Caco-2 (cell line): ENCODE measurements around the gene LARP6. TPM values are rescaled to one million over a fixed set of nuclear protein-coding genes. Genes with fewer than 3 reads are reported as not detected.

Source experiments
- BruUV-seq: library from RNA; stranded (reverse); fragments of 400-500 nt; replicated peaks from 2 replicates; lab custom pipeline; 2021; lab: Mats Ljungman, UMichigan
- CTCF ChIA-PET: fragments of 300-600 bp; sonication (Branson Sonifier 250); formaldehyde crosslinking; loops from one replicate; lab custom pipeline; 2022; ENCODE audit warnings: antibody characterized with exemption; lab: Charles Lee
- POLR2A ChIA-PET: fragments of 300-600 bp; sonication (Branson Sonifier 250); formaldehyde crosslinking; loops from one replicate; lab custom pipeline; 2022; ENCODE audit warnings: antibody characterized with exemption; lab: Charles Lee
- DNase-seq, 2 experiments: peaks; one replicate each; pipeline versions ENCODE4 v3.0.0 to v3.0.0-alpha.2; 2020 to 2022
- H3K27me3 ChIP-seq: replicated peaks from 2 replicates; pipeline ENCODE4 v1.6.0; 2011; ENCODE audit warnings: low read length; ENCODE audit not compliant: control insufficient read depth, insufficient read depth
- H3K36me3 ChIP-seq: 2 replicates; pipeline ENCODE4 v1.5.1; 2011; ENCODE audit warnings: low read length; ENCODE audit not compliant: control insufficient read depth, insufficient read depth
- H3K4me1 ChIP-seq: fragments of 250-450 bp; sonication (Bioruptor Pico); 2 replicates; pipeline ENCODE4 v1.5.1; 2020; ENCODE audit warnings: mild to moderate bottlenecking
- H3K4me3 ChIP-seq: 2 replicates; pipeline ENCODE4 v1.5.1; 2011; ENCODE audit warnings: low read depth, mild to moderate bottlenecking, control low read depth, low read length
- H3K9me3 ChIP-seq: fragments of 250-450 bp; sonication (Bioruptor Pico); 2 replicates; pipeline ENCODE4 v1.5.1; 2020; ENCODE audit warnings: mild to moderate bottlenecking, moderate library complexity
- H3K27ac Mint-ChIP-seq: one replicate; pipeline ENCODE4 v1.8.0; 2022; ENCODE audit warnings: mixed read lengths; ENCODE audit not compliant: unreplicated experiment
- H3K27me3 Mint-ChIP-seq: one replicate; pipeline ENCODE4 v1.8.0; 2022; ENCODE audit warnings: mixed read lengths; ENCODE audit not compliant: insufficient read depth, unreplicated experiment
- H3K36me3 Mint-ChIP-seq: one replicate; pipeline ENCODE4 v1.8.0; 2022; ENCODE audit warnings: mild to moderate bottlenecking, mixed read lengths; ENCODE audit not compliant: insufficient read depth, unreplicated experiment
- H3K4me1 Mint-ChIP-seq: one replicate; pipeline ENCODE4 v1.8.0; 2022; ENCODE audit warnings: low read depth, mixed read lengths; ENCODE audit not compliant: unreplicated experiment
- H3K4me3 Mint-ChIP-seq: one replicate; pipeline ENCODE4 v1.8.0; 2022; ENCODE audit warnings: mild to moderate bottlenecking, moderate library complexity, mixed read lengths; ENCODE audit not compliant: unreplicated experiment
- H3K9me3 Mint-ChIP-seq: one replicate; pipeline ENCODE4 v1.8.0; 2022; ENCODE audit warnings: mixed read lengths; ENCODE audit not compliant: unreplicated experiment
- CTCF ChIP-seq, 2 experiments: fragments of 200-600 bp in 1 of 2; IDR thresholded peaks; 1 replicate in 1 of 2; 2 replicates in 1 of 2; pipeline versions ENCODE4 v1.5.1 to v1.8.0; 2011 to 2022; ENCODE audit warnings: antibody characterized with exemption in 1 of 2, control low read depth in 1 of 2, inconsistent platforms in 1 of 2, low read depth in 1 of 2, low read length in 1 of 2, mild to moderate bottlenecking in 1 of 2, moderate library complexity in 1 of 2; ENCODE audit not compliant: insufficient read depth in 1 of 2, severe bottlenecking in 1 of 2, unreplicated experiment in 1 of 2
- intact Hi-C: fragments of 100-400 bp; cut with micrococcal nuclease; formaldehyde crosslinking; loops from one replicate; pipeline ENCODE4 v1.10.0; 2022; ENCODE audit not compliant: unreplicated experiment
- total RNA-seq: library from RNA; stranded (reverse); gene quantifications from 2 replicates; pipeline ENCODE4 v1.2.3, GENCODE V29; 2022

Gene LARP6
- total RNA-seq, 1 experiment from 2014 or later: 19.7 TPM

DNA sequence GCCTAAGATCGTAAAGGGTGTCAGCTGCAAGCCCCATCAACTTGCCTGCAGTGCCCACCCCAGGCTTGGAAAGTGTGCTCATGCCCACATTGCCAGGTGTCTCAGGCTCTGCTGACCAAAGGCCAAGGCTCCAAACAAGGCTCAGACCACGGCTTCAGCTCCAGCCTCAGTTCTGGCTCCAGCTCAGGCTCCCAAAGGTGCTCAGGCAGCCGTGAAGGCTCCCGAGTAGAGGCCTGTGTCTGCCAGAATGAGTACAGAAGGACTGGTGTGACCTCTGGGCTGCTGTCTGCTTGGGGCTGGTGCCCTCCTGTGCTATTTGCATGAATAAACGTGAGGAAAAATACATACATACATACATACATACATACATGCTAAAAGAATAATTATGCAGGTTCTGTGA is 62.7 kb downstream of the LARP6 start:
- no peak for TF ChIP-seq CTCF (IDR thresholded peaks at IDR 0.05; ENCODE audit: insufficient read depth in 1 of 2, low read depth in 1 of 2, low read length in 1 of 2, severe bottlenecking in 1 of 2, unreplicated experiment in 1 of 2)
- Histone ChIP-seq H3K9me3 (no peaks in the 10 kb centered on the region), H3K36me3 (no peaks in the 10 kb centered on the region), H3K4me1 (peaks cover 72% of the 10 kb centered on the region), H3K4me3 (no peak overlapping the region), H3K27me3 (no peaks in the 10 kb centered on the region)
- Mint-ChIP-seq H3K36me3 (peaks cover 7% of the 10 kb centered on the region), H3K4me1 (peaks cover 20% of the 10 kb centered on the region), H3K27ac (no peak overlapping the region), H3K9me3 (no peaks in the 10 kb centered on the region), H3K4me3 (no peak overlapping the region), H3K27me3 (no peaks in the 10 kb centered on the region)
- intact Hi-C loops: no loop called here
- ChIA-PET CTCF (interaction anchor here (0.6 kb wide), 1 partner anchor 15 kb away, joined by 5 read pairs; no protein-coding TSS in a partner anchor), POLR2A (no interaction called here)
- no peak for DNase-seq
- BruUV-seq: no TSS peak

- Mint-ChIP-seq H3K4me1 (peaks cover 37% of the 10 kb centered on the region), H3K9me3 (no peaks in the 10 kb centered on the region), H3K27me3 (no peaks in the 10 kb centered on the region), H3K36me3 (peaks cover 12% of the 10 kb centered on the region), H3K4me3 (peak overlapping the region; percentile 55), H3K27ac (peak overlapping the region; percentile 91)
- no peak overlapping the region for H3K4me3 ChIP-seq
- no peaks in the 10 kb centered on the region for H3K9me3 ChIP-seq
- no peak for TF ChIP-seq CTCF (IDR thresholded peaks at IDR 0.05; ENCODE audit: insufficient read depth in 1 of 2, low read depth in 1 of 2, low read length in 1 of 2, severe bottlenecking in 1 of 2, unreplicated experiment in 1 of 2)
- intact Hi-C loops: loop anchor here (2.0 kb wide), 1 partner anchor 74 kb away; no protein-coding TSS in a partner anchor
- CTCF ChIA-PET: interaction anchor here (0.7 to 1.3 kb wide), 4 partner anchors 62 to 1412 kb away, joined by 3 to 7 read pairs (median 4); no protein-coding TSS in a partner anchor
- POLR2A ChIA-PET: interaction anchor here (0.6 to 1.0 kb wide), 3 partner anchors 26 to 649 kb away, joined by 3 read pairs; partner anchors contain the start of gene UACA
- H3K36me3 ChIP-seq: no peaks in the 10 kb centered on the region
- peaks cover 77% of the 10 kb centered on the region for H3K4me1 ChIP-seq
- BruUV-seq: no TSS peak
- H3K27me3 ChIP-seq: no peaks in the 10 kb centered on the region
- DNase-seq: peak; percentile 54 to 61
Measured at GRCh38 chr15:70789213-70789612, 64.7 kb downstream of the LARP6 start.

- BruUV-seq: no TSS peak
- no peak for TF ChIP-seq CTCF (IDR thresholded peaks at IDR 0.05; ENCODE audit: insufficient read depth in 1 of 2, low read depth in 1 of 2, low read length in 1 of 2, severe bottlenecking in 1 of 2, unreplicated experiment in 1 of 2)
- peaks cover 84% of the 10 kb centered on the region for H3K4me1 ChIP-seq
- Mint-ChIP-seq H3K4me3 (peak overlapping the region; percentile 55), H3K4me1 (peaks cover 42% of the 10 kb centered on the region), H3K27ac (peak overlapping the region; percentile 91), H3K27me3 (no peaks in the 10 kb centered on the region), H3K36me3 (peaks cover 12% of the 10 kb centered on the region), H3K9me3 (no peaks in the 10 kb centered on the region)
- no peaks in the 10 kb centered on the region for H3K36me3 ChIP-seq
- no peaks in the 10 kb centered on the region for H3K27me3 ChIP-seq
- DNase-seq: peak; percentile 83 to 84
- POLR2A ChIA-PET: interaction anchor here (0.6 kb wide), 1 partner anchor 648 kb away, joined by 3 read pairs; no protein-coding TSS in a partner anchor
- H3K9me3 ChIP-seq: no peaks in the 10 kb centered on the region
- H3K4me3 ChIP-seq: no peak overlapping the region
- CTCF ChIA-PET: interaction anchor here (1.3 kb wide), 1 partner anchor 62 kb away, joined by 3 read pairs; no protein-coding TSS in a partner anchor
- intact Hi-C loops: loop anchor here (1.0 to 2.0 kb wide), 3 partner anchors 24 to 74 kb away; partner anchors contain the start of gene UACA
Measured at GRCh38 chr15:70788114-70789049, 65.6 kb downstream of the LARP6 start.
